OCI-LY7 (cell line): Measurements from ENCODE around the gene PPM1L.

Source experiments
- CTCF ChIP-seq: fragments of 200-600 bp; sonication (generic); conservative IDR thresholded peaks from 2 replicates; pipeline ENCODE4 v1.5.1; 2014; ENCODE audit warnings: mild to moderate bottlenecking, antibody characterized with exemption, low read length, moderate library complexity, mixed read lengths
- EZH2phosphoT487 ChIP-seq: fragments of 200-600 bp; sonication (generic); IDR thresholded peaks from 2 replicates; pipeline ENCODE4 v1.6.1; 2018; ENCODE audit warnings: low read depth, borderline replicate concordance, mild to moderate bottlenecking, mixed run types, antibody characterized with exemption, low read length, moderate library complexity, mixed read lengths

GRCh38 chr3:160748787-160749186 is 7.2 kb upstream of the PPM1L start:
- no peak for TF ChIP-seq EZH2phosphoT487
- no peak for TF ChIP-seq CTCF
